GM10248 (cell line): ENCODE data around the gene PSMB3.

Experiments
- CTCF ChIA-PET: fragments of 300-600 bp; sonication (Branson Sonifier 250); formaldehyde crosslinking; extraction: SDS; loops from one replicate; lab custom pipeline; 2021; ENCODE audit warnings: antibody characterized with exemption; lab: Yijun Ruan, JAX
- POLR2A ChIA-PET: fragments of 350-650 bp; sonication (Branson Sonifier 250); formaldehyde crosslinking; extraction: SDS; loops from one replicate; lab custom pipeline; 2020; ENCODE audit warnings: antibody characterized with exemption; lab: Yijun Ruan, JAX
- DNase-seq: peaks from one replicate; pipeline ENCODE4 v3.0.0; 2012; ENCODE audit errors: extremely low spot score
- TF ChIP-seq, protein P1 (sequence below): IDR thresholded peaks from 2 replicates; pipeline ENCODE4 v1.5.1; 2012; ENCODE audit warnings: mild to moderate bottlenecking, low read depth; ENCODE audit errors: extremely low read depth, missing control alignments, control extremely low read depth

The PSMB3 gene

DNA sequence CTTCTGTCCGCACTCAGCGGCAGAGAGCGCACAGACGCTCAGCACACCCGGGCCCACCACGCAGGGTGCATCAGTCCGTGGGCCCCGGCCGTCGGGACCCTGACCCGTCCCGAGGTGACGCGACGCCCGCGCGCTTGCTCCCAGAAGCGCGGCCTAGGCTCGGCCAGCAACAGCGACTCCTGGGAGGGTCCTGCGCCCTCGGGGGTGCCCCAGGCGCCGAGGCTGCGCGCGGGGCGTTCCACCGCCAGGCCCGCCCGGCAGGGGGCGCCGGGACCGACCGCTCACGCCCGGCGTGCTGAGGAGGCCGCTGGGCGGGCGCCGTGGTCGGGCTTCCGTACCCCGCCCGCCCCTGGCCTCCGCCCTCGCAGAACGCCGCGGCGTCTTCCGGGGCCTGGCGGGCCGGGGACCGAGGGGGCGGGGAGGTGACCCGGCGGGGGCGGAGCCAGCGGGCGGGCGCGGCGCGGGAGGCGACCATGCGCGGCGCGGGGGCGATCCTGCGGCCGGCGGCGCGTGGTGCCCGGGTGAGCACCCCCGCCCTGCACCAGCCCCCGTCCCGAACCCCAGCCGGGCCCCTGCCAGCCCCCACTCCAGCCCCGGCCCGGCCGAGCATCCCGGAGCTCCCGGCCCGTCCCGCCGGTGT is 22.5 kb upstream of the PSMB3 start, which contains the start of gene CISD3:
TSS of gene CISD3 (plus strand) at position 456 of the 640 bp plus-strand sequence. CDS start at position 474, 18 bp downstream.
- TF ChIP-seq, protein P1, sequence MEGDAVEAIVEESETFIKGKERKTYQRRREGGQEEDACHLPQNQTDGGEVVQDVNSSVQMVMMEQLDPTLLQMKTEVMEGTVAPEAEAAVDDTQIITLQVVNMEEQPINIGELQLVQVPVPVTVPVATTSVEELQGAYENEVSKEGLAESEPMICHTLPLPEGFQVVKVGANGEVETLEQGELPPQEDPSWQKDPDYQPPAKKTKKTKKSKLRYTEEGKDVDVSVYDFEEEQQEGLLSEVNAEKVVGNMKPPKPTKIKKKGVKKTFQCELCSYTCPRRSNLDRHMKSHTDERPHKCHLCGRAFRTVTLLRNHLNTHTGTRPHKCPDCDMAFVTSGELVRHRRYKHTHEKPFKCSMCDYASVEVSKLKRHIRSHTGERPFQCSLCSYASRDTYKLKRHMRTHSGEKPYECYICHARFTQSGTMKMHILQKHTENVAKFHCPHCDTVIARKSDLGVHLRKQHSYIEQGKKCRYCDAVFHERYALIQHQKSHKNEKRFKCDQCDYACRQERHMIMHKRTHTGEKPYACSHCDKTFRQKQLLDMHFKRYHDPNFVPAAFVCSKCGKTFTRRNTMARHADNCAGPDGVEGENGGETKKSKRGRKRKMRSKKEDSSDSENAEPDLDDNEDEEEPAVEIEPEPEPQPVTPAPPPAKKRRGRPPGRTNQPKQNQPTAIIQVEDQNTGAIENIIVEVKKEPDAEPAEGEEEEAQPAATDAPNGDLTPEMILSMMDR = peak; percentile 93
- DNase-seq = peak; percentile 95
- POLR2A ChIA-PET = no interaction called here
- CTCF ChIA-PET = interaction anchor here (1.2 to 2.2 kb wide), 11 partner anchors 12 to 381 kb away, joined by 3 to 18 read pairs (median 4); no protein-coding TSS in a partner anchor

- ChIA-PET CTCF (interaction anchor here (0.7 to 2.5 kb wide), 16 partner anchors 11 to 422 kb away, joined by 3 to 18 read pairs (median 3); partner anchors contain the start of gene EPOP), POLR2A (no interaction called here)
- TF ChIP-seq, protein P1 = no peak
- no peak for DNase-seq
Observed at GRCh38 chr17:38730526-38731379, 21.8 kb upstream of the PSMB3 start.

DNA sequence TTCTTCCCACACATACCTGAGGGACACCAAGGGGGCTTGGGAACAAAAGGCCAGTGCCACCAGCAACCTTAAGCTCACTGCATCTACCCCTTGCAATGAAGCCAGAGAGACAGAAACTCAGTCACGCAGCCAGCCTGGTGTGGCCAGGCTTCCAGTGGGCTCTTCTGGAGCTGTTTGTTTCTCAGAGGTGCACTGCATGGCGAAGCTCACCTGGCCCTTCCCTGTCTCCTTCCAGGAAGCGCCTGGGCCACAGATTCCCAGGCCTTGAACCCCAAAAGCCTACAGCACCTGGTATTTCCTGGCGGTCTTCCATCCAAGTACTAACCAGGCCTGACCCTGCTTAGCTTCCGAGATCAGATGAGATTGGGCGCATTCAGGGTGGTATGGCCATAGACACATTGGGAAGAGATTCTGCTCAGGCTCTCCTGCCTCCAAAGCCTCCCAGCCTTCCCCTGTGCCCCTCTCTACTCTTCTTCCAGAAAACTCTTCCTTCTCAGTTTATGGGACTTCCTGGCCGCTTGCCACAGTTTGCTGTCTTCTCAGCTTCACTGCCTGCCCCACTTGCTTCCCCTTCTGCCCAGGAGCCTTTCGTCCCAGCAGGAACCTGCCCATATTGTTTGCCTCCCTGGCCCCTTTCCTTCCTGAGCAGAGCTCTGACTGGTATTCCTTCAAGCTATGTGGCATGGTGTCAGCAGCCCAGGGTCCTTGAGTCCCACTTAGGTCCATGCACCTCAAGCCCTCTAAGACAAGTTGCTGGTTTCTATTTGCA is 20.8 kb upstream of the PSMB3 start:
- TF ChIP-seq, protein P1 = no peak
- no peak for DNase-seq
- ChIA-PET POLR2A (no interaction called here), CTCF (interaction anchor here (0.7 to 2.5 kb wide), 16 partner anchors 10 to 421 kb away, joined by 3 to 18 read pairs (median 3); partner anchors contain the start of gene EPOP)

DNA sequence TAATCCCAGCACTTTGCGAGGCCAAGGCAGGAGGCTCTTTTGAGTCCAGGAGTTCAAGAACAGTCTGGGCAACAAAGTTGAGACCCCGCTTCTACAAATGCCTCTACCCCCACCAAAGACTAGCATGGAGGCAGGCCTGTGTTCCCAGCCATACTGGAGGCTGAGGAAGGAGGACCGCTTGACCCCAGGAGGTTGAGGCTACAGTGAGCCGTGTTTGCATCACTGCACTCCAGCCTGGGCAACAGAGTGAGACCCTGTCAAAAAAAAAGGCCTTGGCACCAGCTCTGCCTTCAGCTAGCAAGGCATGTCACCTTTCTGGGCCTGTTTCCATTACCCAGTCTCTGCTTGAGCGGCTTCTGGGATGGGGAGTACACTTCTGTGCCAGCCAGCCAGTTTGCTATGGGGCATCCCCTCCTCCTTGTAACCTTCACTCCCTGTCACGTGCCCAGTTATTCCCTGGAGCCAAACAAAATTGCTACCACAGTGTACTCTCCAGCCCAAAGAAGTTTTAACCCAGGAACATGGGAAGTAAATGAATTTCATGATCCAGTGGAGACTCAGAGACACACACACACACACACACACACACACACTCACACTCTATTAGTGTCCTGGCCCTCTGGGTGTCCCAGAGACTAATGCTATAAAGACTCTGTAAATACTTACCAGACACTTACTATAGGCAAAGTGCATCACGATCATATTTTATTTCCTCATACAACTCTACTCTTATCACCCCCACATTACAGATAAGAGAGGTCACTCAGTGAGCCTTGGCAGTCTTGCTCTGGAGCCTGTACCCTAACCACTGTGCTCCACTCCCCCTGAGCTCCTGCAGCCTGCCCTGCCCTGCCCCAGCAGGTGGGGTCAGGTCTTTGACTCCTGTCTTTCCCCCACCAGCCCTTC is 19.9 kb upstream of the PSMB3 start:
- CTCF ChIA-PET = interaction anchor here (0.8 to 2.5 kb wide), 3 partner anchors 10 to 58 kb away, joined by 3 to 18 read pairs (median 5); partner anchors contain the start of gene EPOP
- POLR2A ChIA-PET = no interaction called here
- no peak for DNase-seq
- TF ChIP-seq, protein P1 = no peak

- CTCF ChIA-PET = interaction anchor here (0.8 to 4.8 kb wide), 10 partner anchors 9 to 70 kb away, joined by 3 to 80 read pairs (median 22); partner anchors contain the start of gene EPOP
- POLR2A ChIA-PET = no interaction called here
- DNase-seq = no peak
- TF ChIP-seq, protein P1 = no peak
Observed at GRCh38 chr17:38733282-38733981, 19.1 kb upstream of the PSMB3 start.
